ENCODE data around the gene CYP21A2.

DNA sequence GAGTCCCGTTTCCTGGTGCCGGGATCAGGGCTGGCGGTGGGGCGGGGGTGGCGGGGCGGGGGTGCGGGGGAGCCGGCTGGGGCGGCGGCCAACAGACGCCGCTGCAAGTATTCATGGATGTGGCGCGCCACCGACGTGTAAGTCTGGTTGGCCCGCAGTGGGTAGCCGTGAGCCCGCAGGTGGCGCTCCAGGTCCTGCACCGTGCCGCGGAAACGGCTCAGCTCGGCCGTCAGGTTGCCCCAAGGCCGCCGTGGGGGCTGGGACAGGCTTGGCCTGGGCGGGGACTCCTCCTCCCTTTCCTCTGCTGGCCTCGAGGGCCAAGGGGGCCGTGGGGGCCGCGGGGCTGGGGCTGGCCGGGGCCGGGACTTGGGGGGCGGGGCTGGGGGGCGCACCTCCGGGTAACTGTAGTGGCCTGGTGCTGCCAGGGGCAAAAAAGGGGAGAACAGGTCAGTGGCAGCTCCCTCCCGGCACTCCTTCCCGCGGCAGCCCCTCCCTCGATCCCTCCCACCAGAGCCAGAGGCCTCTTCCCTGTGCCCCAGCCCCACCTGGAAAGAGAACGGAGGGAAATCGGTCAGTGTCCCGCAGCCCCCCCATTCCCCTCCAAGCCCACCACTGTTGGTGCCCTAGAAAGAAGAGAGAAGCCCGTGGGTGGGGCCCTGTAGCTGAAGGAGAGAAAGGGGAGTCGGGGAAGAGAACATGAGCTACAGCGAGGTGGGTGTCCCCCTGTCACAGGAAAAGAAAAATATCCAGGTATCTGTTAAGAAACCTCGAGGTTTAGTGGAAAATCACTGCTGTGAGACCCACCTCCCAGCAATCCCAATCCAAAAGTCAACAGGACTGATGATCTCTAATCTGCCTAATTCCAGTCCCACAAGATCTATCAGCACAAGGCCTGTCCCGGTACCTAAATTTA lies 49.6 kb downstream of the CYP21A2 start:
- TF ChIP-seq POLR2A (IDR thresholded peaks at IDR 0.05) (no peak), CTCF (IDR thresholded peaks at IDR 0.05 in 4 of 5, conservative IDR thresholded peaks at IDR 0.05 in 1 of 5) (peak in 3 of 5 experiments; percentile 19 to 52 (median 49))
